Epidermal melanocyte (primary cell): Measurements from ENCODE around the gene METTL16.
"Not testable (repeated sequence)": the region's sequence is repeated elsewhere in the genome, so short reads cannot be mapped to it uniquely, and the experiment has no call there.

ENCODE experiments used
- DNase-seq: peaks from one replicate; pipeline ENCODE4 v3.0.0; 2011; ENCODE audit warnings: low spot score; ENCODE audit not compliant: insufficient read length

METTL16 gene

DNA sequence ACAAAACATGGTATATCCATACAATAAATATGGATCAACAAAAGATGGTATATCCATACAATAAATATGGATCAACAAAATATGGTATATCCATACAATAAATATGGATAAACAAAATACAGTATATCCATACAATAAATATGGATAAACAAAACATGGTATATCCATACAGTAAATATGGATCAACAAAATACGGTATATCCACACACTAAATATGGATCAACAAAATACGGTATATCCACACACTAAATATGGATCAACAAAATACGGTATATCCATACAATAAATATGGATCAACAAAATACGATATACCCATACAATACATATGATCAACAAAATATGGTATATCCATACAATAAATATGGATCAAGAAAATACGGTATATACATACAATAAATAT lies 8.1 kb downstream of the METTL16 start:
- DNase-seq: no peak

DNA sequence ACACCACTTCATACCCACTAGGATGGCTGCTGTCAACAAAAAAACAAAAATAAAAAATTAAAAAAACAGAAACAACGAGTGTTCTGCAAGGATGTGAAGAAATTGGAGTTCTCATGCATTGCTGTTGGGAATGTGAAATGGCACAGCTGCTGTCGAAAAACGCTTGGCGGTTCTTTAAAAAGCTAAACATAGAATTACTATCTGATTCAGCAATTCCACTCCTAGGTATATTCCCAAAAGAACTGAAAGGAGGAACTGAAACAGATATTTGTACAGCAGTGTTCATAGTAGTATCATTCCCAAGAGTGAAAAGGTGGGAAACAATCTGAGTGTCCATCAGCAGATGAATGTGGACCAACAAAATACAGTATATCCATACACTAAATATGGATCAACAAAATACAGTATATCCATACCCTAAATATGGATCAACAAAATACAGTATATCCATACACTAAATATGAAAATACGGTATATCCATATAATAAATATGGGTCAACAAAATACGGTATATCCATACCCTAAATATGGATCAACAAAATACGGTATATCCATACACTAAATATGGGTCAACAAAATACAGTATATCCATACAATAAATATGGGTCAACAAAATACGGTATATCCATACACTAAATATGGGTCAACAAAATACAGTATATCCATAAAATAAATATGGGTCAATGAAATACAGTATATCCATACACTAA lies 8.7 kb downstream of the METTL16 start:
- DNase-seq: no peak

DNA sequence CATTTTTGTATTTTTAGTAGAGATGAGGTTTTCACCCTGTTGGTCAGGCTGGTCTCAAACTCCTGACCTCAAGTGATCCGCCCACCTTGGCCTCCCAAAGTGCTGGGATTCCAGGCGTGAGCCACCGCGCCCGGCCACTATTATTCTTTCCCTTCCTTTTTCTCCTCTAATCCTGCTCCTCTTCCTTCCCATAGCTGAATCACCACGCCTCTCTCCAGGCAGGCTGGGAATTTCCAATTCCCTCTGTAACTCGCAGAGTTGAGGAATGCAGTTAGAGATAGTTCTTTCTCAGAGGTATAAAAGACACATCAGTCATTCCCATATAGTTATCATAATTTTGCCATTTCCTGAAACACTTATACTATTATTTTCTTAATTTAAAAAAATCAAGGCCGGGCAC lies 11.2 kb downstream of the METTL16 start:
- no peak for DNase-seq

DNA sequence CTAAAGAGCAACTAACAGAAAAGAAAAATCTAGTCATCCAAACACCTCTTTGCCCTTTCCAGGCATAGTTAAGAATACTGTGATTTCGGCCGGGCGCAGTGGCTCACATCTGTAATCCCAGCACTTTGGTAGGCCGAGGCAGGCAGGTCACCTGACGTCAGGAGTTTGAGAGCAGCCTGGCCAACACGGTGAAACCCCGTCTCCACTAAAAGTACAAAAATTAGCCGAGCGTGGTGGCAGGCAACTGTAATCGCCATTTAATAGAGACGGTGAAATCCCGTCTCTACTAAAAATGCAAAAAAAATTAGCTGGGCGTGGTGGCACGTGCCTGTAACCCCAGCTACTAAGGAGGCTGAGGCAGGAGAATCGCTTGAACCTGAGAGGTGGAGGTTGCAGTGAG lies 22.4 kb downstream of the METTL16 start:
- DNase-seq: not testable (repeated sequence)

DNA sequence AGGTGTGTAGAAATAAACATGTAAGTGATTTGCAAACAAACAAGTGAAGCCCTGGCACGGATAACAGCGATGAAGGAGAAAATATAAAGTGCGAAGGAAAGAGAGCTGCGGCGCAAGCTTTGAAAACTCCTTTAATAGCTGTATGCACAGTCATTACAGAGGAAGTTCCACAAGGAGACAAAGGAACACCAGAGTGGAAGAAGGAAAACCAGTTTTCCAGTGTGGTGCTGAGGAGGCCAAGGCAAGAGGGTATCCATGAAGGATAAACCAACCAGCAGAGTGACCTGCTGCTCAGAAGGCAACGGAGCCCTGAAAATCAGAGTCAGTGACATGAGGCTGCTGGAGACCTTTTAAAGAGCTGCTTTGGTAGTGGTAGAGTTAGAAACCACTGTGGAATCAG lies 24.4 kb downstream of the METTL16 start:
- DNase-seq: no peak

DNA sequence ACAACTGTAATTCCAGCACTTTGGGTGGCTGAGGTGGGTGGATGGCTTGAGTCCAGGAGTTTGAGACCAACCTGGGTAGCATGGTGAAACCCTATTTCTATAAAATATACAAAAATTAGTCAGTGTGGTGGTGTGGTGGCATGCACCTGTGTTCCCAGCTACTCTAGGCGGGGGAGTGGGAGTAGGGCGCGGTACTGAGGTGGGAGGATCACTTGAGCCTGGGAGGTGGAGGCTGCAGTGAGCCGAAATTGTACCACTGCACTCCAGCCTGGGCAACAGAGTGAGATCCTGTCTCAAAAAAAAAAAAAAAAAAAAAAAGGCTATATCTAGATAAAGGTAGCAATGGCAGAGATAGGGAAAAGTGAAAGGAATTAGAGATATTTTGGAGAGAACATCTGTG lies 25.0 kb downstream of the METTL16 start:
- DNase-seq: not testable (repeated sequence)

DNA sequence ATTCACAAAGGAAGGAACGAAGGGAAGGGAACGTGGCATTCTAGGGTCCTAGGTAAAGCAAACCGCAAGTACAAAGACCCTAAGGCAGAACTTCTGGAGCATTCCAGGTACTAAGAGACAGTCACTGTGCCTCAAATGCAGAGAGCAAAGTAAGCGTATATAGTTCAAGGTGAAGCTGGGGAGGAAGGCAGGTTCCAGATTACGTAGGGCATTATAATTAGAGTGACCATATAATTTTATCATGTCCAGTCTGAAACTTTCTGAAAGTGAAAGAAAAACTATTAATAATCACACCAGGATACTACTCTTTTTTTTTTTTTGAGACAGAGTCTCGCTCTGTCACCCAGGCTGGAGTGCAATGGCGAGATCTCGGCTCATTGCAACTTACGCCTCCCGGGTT lies 25.7 kb downstream of the METTL16 start:
- DNase-seq: no peak

DNA sequence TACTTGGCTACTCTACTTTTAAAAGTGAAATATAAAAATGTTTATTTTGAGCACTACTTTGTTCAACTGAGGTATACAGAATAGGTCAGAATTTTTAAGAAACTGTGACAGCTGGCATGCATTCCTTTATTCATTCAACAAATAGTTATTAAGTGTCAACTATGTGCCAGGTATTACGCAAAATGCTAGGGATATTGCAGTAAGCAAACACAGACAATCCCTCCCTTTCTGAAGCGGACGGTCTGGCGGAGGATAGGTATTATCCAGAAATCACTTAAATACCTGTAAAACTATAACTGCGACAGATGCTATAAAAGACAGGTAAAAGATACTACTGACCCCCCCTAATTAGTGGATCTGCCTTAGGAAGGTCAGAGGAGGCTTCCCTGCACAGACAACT lies 26.1 kb downstream of the METTL16 start:
- DNase-seq: no peak

DNA sequence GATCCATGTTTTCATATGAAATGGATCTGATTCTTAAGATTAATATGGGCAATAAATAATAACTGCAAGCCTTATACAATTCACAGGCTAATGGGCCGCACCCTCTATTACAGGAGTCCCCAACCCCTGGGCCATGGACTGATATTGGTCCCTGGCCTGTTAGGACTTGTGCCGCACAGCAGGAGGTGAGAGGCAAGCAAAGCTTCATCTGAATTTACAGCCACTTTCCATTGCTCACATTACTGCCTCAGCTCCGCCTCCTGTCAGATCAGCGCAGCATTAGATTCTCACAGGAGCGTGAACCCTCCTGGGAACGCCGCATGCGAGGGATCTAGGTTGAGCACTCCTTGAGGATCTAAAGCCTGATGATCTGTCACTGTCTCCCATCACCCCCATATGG lies 26.8 kb downstream of the METTL16 start:
- DNase-seq: no peak

DNA sequence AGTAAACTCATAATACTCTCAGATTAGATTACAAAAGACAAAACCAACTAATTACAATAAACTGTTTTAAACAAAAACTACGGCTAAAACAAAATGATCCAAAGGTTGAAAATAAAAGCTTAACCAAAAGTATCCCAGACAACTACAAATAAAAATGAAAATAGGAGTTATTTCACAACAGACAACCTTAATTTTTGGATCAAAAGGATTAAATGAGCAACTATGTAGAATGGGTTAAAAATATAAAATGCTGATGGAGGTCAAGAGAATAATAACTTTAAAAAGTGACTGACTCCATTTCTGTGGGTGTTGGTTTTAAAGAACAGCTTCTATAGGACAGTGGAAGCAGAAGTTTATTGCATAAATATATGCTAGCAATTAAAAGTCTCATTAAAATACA lies 28.6 kb downstream of the METTL16 start:
- DNase-seq: no peak

DNA sequence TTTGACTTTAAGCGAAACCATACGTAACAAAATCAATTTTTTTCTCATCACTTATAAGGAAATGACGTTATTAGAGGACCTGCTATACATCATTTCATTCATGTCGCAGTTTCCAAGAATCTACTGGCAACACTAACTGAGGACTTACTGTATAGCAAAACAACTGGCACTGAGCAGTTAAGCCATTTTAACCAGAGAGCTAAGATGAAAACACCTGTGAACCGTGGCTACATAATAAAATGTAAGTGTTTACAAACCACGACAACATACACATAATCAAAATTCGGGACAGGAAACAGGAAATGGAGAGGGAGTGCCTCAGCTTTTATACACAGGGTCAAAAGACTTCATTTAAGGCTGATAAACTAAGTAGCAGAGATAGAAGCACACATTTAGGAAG lies 29.5 kb downstream of the METTL16 start:
- DNase-seq: no peak

DNA sequence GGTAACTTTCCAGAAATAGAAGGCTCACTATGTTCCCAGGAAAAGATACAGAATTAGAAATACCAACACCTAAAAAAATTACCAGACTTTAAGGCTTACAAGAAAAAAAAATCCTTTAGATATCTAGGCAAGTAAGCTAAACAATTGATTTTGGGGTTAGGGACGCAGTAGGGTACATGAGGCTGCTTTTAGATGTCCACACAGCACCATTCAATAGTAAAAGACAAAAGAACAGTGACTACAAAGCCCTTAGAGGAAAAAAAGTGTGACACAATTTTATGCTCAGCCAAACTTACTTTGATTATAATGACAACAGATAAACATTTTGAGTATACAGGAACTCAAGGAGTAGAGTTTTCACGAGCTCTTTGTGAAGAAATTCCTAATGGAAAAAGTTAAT lies 29.9 kb downstream of the METTL16 start:
- no peak for DNase-seq

DNA sequence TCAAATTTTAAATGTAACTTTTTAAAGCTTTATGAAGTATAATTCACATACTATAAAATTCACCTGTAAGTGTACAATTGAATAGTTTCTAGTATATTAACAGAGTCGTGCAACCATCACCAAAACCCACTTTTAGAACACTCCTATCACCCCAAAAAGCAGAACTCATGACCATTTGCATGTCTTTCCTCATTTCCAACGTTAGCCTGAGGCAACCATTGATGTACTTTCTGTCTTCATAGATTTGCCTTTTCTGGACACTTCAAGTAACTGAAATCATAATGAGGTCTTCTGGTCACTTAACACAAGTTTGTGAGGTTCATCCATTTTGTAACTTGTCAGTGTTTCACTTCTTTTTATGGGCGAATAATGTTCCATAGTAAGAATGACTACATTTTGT lies 33.2 kb downstream of the METTL16 start:
- no peak for DNase-seq

DNA sequence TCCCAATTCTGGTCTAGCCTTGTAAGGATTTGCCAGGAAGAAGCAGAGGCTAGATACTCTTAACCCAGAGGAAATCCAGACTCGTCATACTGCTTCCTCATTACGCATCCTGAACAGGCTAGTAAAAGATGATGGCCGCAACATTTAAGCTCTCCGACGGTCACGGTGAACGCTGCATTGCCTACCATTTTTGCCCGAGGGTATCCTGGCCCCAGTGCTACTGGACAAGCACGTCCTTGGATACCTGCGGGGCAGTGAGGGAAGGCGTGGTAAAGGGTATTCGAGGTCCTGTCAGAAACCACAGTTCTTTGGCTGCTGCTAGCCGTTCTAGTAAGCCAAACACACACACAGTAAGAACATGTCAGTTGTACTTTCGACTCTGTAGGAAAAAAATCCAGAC lies 36.6 kb downstream of the METTL16 start:
- DNase-seq: no peak

DNA sequence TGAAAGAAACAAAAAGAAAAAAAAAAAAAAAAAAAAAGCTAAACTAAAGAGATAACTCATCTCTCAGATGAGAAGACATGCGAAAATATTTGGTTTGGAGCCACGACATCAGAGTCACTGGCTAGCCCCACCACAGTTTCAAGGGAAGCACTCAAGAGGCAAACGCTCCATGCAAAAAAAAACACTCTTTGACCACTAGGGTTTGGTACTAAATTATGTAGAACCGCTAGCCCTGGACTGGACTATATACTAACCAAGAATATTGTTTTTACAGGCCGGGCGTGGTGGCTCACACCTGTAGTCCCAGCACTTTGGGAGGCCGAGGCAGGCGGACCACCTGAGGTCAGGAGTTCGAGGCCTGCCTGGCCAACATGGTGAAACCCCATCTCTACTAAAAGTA lies 37.3 kb downstream of the METTL16 start:
- DNase-seq: no peak

DNA sequence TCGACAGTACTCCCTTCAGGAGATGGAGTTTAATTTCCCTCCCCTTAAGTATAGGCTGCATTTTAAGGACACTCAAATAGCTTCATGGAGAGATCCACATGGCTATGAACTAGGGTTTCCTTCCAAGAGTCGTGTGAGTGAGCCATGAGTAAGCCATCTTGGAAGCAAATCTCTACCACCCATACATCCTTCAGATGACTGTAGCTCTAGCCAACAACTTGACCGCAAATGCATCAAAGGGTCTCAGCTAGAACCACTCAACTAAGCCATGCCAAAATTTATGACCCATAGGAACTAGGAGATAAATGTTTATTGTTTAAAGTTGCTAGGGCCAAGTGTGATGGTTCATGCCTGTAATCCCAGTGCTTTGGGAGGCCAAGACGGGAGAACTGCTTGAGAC lies 43.4 kb downstream of the METTL16 start:
- DNase-seq: no peak

DNA sequence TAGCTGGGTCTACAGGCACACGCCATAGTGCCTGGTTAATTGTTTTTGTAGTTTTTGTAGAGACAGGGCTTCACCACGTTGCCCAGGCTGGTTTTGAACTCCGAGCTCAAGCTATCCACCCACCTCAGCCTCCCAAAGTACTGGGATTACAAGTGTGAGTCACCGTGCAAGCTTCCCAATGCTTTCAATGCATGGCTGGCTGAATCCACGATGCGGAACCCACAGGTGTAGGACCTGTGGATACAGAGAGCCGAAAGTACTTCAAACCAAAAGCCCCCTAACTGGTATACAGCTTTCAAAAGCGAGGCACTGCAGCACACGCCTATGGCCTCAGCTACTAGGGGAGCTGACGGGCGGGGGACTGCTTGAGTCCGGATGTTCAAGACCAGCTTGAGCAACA lies 44.8 kb downstream of the METTL16 start:
- no peak for DNase-seq

DNA sequence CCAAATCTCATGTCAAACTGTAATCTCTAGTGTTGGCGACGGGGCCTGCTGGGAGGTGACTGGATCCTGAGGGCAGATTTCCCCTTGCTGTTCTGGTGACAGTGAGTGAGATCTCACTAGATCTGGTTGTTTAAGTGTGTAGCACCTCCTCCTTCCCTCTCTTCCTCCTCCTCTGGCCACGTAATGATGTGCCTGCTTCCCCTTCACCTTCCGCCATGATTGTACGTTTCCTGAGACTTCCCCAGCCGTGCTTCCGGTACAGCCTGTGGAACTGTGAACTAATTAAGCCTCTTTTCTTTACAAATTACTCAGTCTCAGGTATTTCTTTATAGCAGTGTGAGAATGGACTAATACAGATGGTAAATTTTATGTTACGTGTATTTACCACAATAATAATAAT lies 49.2 kb downstream of the METTL16 start:
- no peak for DNase-seq

DNA sequence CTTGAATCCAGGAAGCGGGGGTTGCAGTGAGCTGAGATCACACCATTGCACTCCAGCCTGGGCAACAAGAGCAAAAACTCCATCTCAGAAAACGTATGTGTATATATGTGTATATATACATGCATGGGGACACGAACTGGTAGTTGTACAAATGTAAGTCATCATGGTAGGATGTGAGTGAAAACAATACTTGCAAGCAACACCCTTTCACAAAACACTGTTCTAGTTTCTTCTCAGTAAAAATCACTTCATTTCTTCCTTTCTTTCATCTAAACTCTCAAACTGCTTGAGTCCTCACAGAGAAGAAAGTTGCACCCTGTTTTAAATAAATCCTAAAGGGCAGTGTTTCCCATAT lies 51.8 kb downstream of the METTL16 start:
- no peak for DNase-seq

DNA sequence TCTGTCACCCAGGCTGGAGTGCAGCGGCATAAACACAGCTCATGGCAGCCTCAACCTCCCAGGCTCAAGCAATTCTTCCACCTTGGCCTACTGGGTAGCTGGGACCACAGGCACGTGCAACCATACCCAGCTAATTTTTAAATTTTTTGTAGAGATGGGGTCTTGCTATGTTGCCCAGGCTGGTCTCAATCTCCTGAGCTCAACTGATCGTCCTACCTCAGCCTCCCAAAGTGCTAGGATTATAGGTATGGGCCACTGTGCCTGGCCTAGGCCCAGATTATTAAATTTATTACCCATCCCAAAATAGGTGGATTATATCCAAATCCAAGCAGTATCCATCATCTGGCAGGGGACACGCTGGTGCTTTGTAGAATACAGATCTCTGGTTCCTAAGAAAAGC lies 53.8 kb downstream of the METTL16 start:
- DNase-seq: no peak

DNA sequence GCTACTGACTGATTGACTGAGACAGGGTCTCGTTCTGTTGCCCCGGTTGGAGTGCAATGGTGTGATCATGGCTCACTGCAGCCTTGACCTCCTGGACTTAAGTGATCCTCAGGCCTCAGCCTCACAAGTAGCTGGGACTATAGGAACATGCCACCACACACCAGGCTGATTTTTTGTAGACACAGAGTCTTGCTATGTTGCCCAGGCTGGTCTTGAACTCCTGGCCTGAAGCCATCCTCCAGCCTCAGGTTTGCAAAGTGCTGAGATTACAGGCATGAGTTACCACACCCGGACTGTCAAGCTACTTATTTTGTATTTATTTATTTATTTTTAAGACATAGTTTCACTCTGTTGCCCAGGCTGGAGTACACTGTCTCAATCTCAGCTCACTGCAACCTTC lies 55.2 kb downstream of the METTL16 start:
- no peak for DNase-seq

DNA sequence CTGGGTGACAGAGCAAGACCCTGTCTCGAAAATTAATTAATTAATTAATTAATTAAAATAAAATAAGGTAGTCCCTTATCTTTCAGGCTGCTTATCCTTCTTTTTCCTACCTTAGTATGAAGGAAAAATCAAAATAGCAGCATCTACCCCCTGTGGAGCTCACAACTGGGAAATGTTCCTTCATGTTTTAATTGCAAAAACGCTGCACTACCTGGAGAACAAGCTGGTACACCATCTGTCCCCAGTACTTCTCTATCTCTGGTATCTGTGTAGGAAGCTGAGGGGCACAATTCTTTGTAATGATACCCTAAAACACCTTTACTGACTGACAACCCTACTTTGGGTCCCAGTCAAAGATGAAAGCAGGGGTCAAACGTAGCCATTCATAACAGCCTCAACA lies 55.7 kb downstream of the METTL16 start:
- no peak for DNase-seq

DNA sequence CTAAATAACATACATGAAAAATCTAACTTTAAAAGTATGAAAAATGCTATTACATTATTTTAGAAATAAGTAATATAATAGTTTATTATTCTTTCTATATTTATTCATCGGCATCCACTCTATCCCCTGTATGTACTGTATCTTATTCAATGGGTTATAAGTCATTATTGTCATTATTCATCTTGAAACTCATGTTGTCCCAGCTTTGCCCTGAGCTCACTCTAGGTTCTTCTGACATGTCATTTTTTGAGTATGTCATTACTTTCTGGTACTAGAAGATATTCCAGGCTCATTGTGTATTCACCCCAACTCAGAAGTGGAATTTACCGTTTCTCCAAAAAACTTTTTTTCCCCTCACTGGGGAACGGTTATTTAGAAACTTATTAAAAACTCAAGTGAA lies 57.8 kb downstream of the METTL16 start:
- DNase-seq: no peak

DNA sequence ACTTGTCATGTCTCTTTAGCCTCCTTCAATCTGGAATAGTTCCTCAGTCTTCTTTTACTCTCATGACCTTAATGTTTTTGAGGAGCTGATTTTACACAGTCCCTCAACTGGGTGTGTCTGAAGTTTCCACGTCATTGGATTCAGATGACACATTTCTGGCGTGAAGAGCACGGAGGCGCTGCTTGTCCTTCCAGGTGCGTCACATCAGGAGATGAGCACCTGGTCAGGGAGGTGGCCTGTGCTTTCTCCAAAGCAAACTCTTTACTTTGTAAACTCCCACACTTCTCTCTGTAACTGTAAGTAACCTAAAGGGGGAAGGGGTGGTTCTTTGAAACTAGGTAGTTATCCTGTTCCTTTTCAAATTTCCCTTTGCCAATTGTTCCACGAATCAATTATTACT lies 58.4 kb downstream of the METTL16 start:
- DNase-seq: no peak
